T-cell (primary cell): ENCODE measurements around the gene MTARC1. TPM values are rescaled to one million over a fixed set of nuclear protein-coding genes. Genes with fewer than 3 reads are reported as not detected.
A peak's percentile ranks its signal among the peaks of the same experiment; 100 is the strongest.

ENCODE experiments used
- ATAC-seq, 4 experiments: fragments of 200-7000 bp in 3 of 4; fragments of 150-1000 bp in 1 of 4; cut with Tn5 transposase; replicated peaks in 1 of 4; 1 replicate in 3 of 4; 2 replicates in 1 of 4; pipeline ENCODE4 v1.10.0; 2021; ENCODE audit warnings: moderate library complexity in 3 of 4, mild to moderate bottlenecking in 2 of 4, moderate number of reproducible peaks in 1 of 4
- CTCF ChIA-PET, 2 donors: fragments of 300-600 bp; sonication (Branson Sonifier 250); formaldehyde crosslinking; loops; one replicate each; lab custom pipeline; 2022; ENCODE audit warnings: antibody characterized with exemption in 2 of 2; lab: Charles Lee
- POLR2A ChIA-PET, 2 donors: fragments of 300-600 bp; sonication (Branson Sonifier 250); formaldehyde crosslinking; loops; one replicate each; lab custom pipeline; 2022; ENCODE audit warnings: antibody characterized with exemption in 2 of 2; lab: Charles Lee
- DNase-seq, 35 experiments: peaks; one replicate each; pipeline versions ENCODE4 v3.0.0 to v3.0.0-alpha.2; 2013 to 2023
- H3K27ac ChIP-seq: one replicate; pipeline ENCODE4 v1.5.1; 2013; ENCODE audit warnings: low read length
- H3K27me3 ChIP-seq, 2 experiments: replicated peaks in 1 of 2; 1 replicate in 1 of 2; 2 replicates in 1 of 2; pipeline versions ENCODE4 v1.6.1 to v1.7.0; 2013; ENCODE audit warnings: low read length in 1 of 2, mixed read lengths in 1 of 2; ENCODE audit not compliant: control insufficient read depth in 2 of 2, insufficient read depth in 2 of 2; ENCODE audit errors: extremely low read depth in 1 of 2
- H3K36me3 ChIP-seq, 2 donors: 1 replicate in 1 of 2; 2 replicates in 1 of 2; pipeline versions ENCODE4 v1.6.1 to v1.7.0; 2013; ENCODE audit warnings: low read length in 1 of 2; ENCODE audit not compliant: control insufficient read depth in 2 of 2, insufficient read depth in 1 of 2; ENCODE audit errors: extremely low read depth in 1 of 2
- H3K4me1 ChIP-seq, 2 experiments: 1 replicate in 1 of 2; 2 replicates in 1 of 2; pipeline versions ENCODE4 v1.6.1 to v1.7.0; 2013; ENCODE audit warnings: low read length in 2 of 2, mixed read lengths in 1 of 2; ENCODE audit not compliant: insufficient read depth in 2 of 2, control insufficient read depth in 1 of 2; ENCODE audit errors: extremely low read depth in 1 of 2
- H3K4me3 ChIP-seq, 2 donors: 1 replicate in 1 of 2; 2 replicates in 1 of 2; pipeline versions ENCODE4 v1.5.1 to v1.7.0; 2013; ENCODE audit warnings: mild to moderate bottlenecking in 2 of 2, low read length in 1 of 2, moderate library complexity in 1 of 2; ENCODE audit not compliant: control insufficient read depth in 1 of 2; ENCODE audit errors: extremely low read depth in 1 of 2
- H3K9me3 ChIP-seq: 2 replicates; pipeline ENCODE4 v1.7.0; 2013
- H3K27ac Mint-ChIP-seq, 2 donors: one replicate each; pipeline ENCODE4 v1.8.0; 2020 to 2021; ENCODE audit warnings: mild to moderate bottlenecking in 2 of 2, mixed read lengths in 2 of 2
- H3K27me3 Mint-ChIP-seq, 2 donors: one replicate each; pipeline ENCODE4 v1.8.0; 2021 to 2022; ENCODE audit warnings: mixed read lengths in 2 of 2
- H3K36me3 Mint-ChIP-seq: one replicate; pipeline ENCODE4 v1.8.0; 2021; ENCODE audit warnings: mixed read lengths
- H3K4me1 Mint-ChIP-seq, 3 donors: one replicate each; pipeline ENCODE4 v1.8.0; 2020 to 2022; ENCODE audit warnings: mixed read lengths in 3 of 3, mild to moderate bottlenecking in 1 of 3
- H3K4me3 Mint-ChIP-seq, 3 donors: one replicate each; pipeline ENCODE4 v1.8.0; 2020 to 2022; ENCODE audit warnings: mild to moderate bottlenecking in 3 of 3, mixed read lengths in 3 of 3, moderate library complexity in 3 of 3
- H3K9me3 Mint-ChIP-seq, 3 donors: one replicate each; pipeline ENCODE4 v1.8.0; 2020 to 2022; ENCODE audit warnings: mixed read lengths in 3 of 3
- WGBS: methylation state at CpG from one replicate; pipeline ENCODE4 v1.1.5; 2013; ENCODE audit warnings: missing lambda C conversion rate; ENCODE audit not compliant: insufficient coverage; 5-methylcytosine and 5-hydroxymethylcytosine counted together
- total RNA-seq, 35 experiments: library from RNA in 6 of 35; stranded (reverse) in 6 of 35; fragments of 120-200 nt in 1 of 35; gene quantifications; one replicate each; pipeline versions ENCODE4 v1.2.1 to v1.2.4 and lab custom pipeline; 2013 to 2026

Gene MTARC1
- total RNA-seq, 5 donors from 2014 or later (not counting 1 experiment from before 2014, with no cell fraction given), result 0.03 to 0.09 TPM; not detected in 3

DNA sequence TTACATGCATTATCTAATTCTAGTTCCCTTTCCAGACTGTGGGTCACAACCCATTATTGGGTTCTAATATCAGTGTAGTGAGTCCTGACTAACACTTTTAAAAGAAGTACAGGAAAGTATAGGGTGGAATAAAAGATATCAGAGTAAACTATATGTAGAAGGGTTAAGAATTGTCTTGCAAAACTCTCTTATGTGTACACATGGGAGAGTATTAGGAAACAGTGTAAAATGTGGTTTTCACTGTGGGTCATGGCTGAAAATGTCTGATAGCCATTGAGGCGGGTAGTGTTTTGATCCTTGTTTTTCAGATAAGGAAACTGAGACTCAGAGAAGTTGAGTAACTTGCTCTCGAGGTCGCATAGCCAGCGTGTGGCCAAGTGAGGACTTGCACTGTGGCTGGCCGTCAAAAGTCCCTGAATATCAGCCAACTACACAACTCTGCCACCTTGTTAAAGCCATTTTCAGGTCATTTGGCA lies 18.5 kb upstream of the MTARC1 start:
- POLR2A ChIA-PET, result no interaction called here
- Mint-ChIP-seq H3K27me3 (peaks cover 0 to 6% of the 10 kb centered on the region in 2 donors), H3K27ac (no peak overlapping the region), H3K9me3 (no peaks in the 10 kb centered on the region), H3K36me3 (no peaks in the 10 kb centered on the region), H3K4me3 (no peak overlapping the region), H3K4me1 (no peaks in the 10 kb centered on the region)
- H3K4me1 ChIP-seq, result no peaks in the 10 kb centered on the region
- peaks cover 0 to 11% of the 10 kb centered on the region in 2 experiments for H3K27me3 ChIP-seq
- CTCF ChIA-PET, result interaction anchor here in 1 of 2 donors (0.7 kb wide), 1 partner anchor 64 kb away, joined by 3 read pairs; no protein-coding TSS in a partner anchor
- WGBS, result 57% methylated on average over 1 of the region's 5 CpGs
- no peak for ATAC-seq
- no peak overlapping the region for H3K27ac ChIP-seq
- no peaks in the 10 kb centered on the region for H3K9me3 ChIP-seq
- no peak overlapping the region for H3K4me3 ChIP-seq
- H3K36me3 ChIP-seq, result no peaks in the 10 kb centered on the region
- no peak for DNase-seq

DNA sequence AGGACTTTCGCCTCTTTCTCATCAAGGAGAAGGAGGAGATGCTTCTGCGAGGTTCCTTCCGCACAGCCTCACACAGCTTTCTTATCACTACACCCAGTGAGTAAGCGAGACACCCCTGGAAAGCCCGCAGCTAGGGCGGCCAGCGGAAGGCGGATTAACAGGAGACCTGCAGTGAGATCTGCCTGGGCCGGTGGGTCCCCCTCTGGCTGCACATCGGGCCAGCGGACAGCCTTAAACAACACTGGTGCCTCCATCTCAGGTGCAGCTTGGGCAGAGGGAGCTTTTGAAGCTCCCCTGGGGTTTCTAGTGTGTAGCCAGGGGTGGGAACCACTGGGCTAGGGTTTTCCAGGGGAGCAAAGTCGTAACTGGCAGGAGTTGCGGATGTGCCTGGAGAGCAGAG lies 17.5 kb upstream of the MTARC1 start:
- CTCF ChIA-PET, result interaction anchor here (0.6 to 0.7 kb wide), 2 partner anchors 65 to 621 kb away, joined by 3 read pairs; no protein-coding TSS in a partner anchor
- no peak for ATAC-seq
- Histone ChIP-seq H3K27ac (no peak overlapping the region), H3K4me1 (no peaks in the 10 kb centered on the region), H3K4me3 (no peak overlapping the region), H3K9me3 (no peaks in the 10 kb centered on the region), H3K27me3 (peaks cover 0 to 9% of the 10 kb centered on the region in 2 experiments), H3K36me3 (no peaks in the 10 kb centered on the region)
- POLR2A ChIA-PET, result no interaction called here
- no peaks in the 10 kb centered on the region for H3K36me3 Mint-ChIP-seq
- H3K4me1 Mint-ChIP-seq, result no peaks in the 10 kb centered on the region
- H3K27me3 Mint-ChIP-seq, result peaks cover 0 to 6% of the 10 kb centered on the region in 2 donors
- DNase-seq, result no peak
- no peak overlapping the region for H3K4me3 Mint-ChIP-seq
- H3K9me3 Mint-ChIP-seq, result no peaks in the 10 kb centered on the region
- WGBS, result 90% methylated on average over 10 of the region's 13 CpGs
- no peak overlapping the region for H3K27ac Mint-ChIP-seq

- peaks cover 0 to 9% of the 10 kb centered on the region in 2 experiments for H3K27me3 ChIP-seq
- H3K9me3 Mint-ChIP-seq, result no peaks in the 10 kb centered on the region
- H3K4me1 Mint-ChIP-seq, result no peaks in the 10 kb centered on the region
- no peak overlapping the region for H3K4me3 ChIP-seq
- no peak overlapping the region for H3K27ac ChIP-seq
- WGBS, result 76% methylated on average over 3 of the region's 15 CpGs
- no peaks in the 10 kb centered on the region for H3K9me3 ChIP-seq
- H3K27me3 Mint-ChIP-seq, result peaks cover 9 to 10% of the 10 kb centered on the region in 2 donors
- CTCF ChIA-PET, result interaction anchor here in 1 of 2 donors (0.5 kb wide), 1 partner anchor 30 kb away, joined by 3 read pairs; no protein-coding TSS in a partner anchor
- no peaks in the 10 kb centered on the region for H3K36me3 ChIP-seq
- DNase-seq (no peak), ATAC-seq (no peak)
- H3K4me1 ChIP-seq, result no peaks in the 10 kb centered on the region
- no peaks in the 10 kb centered on the region for H3K36me3 Mint-ChIP-seq
- H3K27ac Mint-ChIP-seq, result no peak overlapping the region
- POLR2A ChIA-PET, result no interaction called here
- H3K4me3 Mint-ChIP-seq, result no peak overlapping the region
These were observed 16.3 kb upstream of the MTARC1 start for GRCh38 chr1:220770245-220770913.

GRCh38 chr1:220772846-220773245 lies 13.9 kb upstream of the MTARC1 start:
- ChIA-PET CTCF (no interaction called here), POLR2A (no interaction called here)

GRCh38 chr1:220775240-220775853 lies 11.4 kb upstream of the MTARC1 start:
- DNase-seq, result peak in 14 of 35 experiments; percentile 3 to 45 (median 10)
- Mint-ChIP-seq H3K4me3 (no peak overlapping the region), H3K4me1 (peaks cover 0 to 1% (median 0%) of the 10 kb centered on the region in 3 donors), H3K36me3 (no peaks in the 10 kb centered on the region), H3K9me3 (peaks cover 0 to 3% (median 0%) of the 10 kb centered on the region in 3 donors), H3K27me3 (peaks cover 12 to 17% of the 10 kb centered on the region in 2 donors), H3K27ac (no peak overlapping the region)
- no peak for ATAC-seq
- no peaks in the 10 kb centered on the region for H3K9me3 ChIP-seq
- H3K27me3 ChIP-seq, result peaks cover 0 to 7% of the 10 kb centered on the region in 2 experiments
- ChIA-PET POLR2A (no interaction called here), CTCF (interaction anchor here (0.6 to 1.0 kb wide), 2 partner anchors 42 to 138 kb away, joined by 3 to 6 read pairs; no protein-coding TSS in a partner anchor)
- H3K27ac ChIP-seq, result no peak overlapping the region
- no peaks in the 10 kb centered on the region for H3K36me3 ChIP-seq
- H3K4me3 ChIP-seq, result no peak overlapping the region
- 88% methylated on average over 1 of the region's 8 CpGs for WGBS
- no peaks in the 10 kb centered on the region for H3K4me1 ChIP-seq

More at GRCh38 chr1:220772846-220773245, 13.9 kb upstream of the MTARC1 start:
- Mint-ChIP-seq H3K36me3 (no peaks in the 10 kb centered on the region), H3K27ac (no peak overlapping the region), H3K27me3 (peaks cover 16 to 17% of the 10 kb centered on the region in 2 donors), H3K9me3 (peaks cover 0 to 3% (median 0%) of the 10 kb centered on the region in 3 donors), H3K4me1 (peaks cover 0 to 1% (median 0%) of the 10 kb centered on the region in 3 donors), H3K4me3 (no peak overlapping the region)
- ATAC-seq (no peak), DNase-seq (no peak)
- Histone ChIP-seq H3K9me3 (no peaks in the 10 kb centered on the region), H3K27ac (no peak overlapping the region), H3K4me3 (no peak overlapping the region), H3K4me1 (no peaks in the 10 kb centered on the region), H3K27me3 (peaks cover 0 to 13% of the 10 kb centered on the region in 2 experiments), H3K36me3 (no peaks in the 10 kb centered on the region)
- WGBS, result no CpG with 5 or more reads among the region's 4 CpGs

DNA sequence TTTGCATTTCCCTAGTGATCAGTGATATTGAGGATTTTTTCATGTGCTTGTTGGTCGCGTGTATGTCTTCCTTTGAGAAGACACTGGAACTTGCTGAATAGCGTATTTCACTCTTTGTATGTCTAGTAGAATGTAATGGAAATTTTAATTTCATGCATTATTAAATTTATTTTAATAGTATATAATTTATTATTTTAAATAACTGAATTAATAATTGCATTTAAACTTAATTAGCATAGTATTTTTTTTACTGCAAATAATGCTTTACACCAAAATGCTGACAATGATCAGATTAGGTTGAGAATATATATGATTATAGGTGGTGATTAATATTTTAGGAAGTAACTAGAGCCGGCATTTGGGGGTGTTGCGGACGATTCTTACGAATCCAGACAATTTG lies 10.5 kb upstream of the MTARC1 start:
- POLR2A ChIA-PET, result no interaction called here
- DNase-seq, result no peak
- Histone ChIP-seq H3K36me3 (no peaks in the 10 kb centered on the region), H3K9me3 (no peaks in the 10 kb centered on the region), H3K27ac (no peak overlapping the region), H3K27me3 (peaks cover 0 to 3% of the 10 kb centered on the region in 2 experiments), H3K4me1 (no peaks in the 10 kb centered on the region), H3K4me3 (no peak overlapping the region)
- no peak for ATAC-seq
- Mint-ChIP-seq H3K9me3 (peaks cover 0 to 3% (median 0%) of the 10 kb centered on the region in 3 donors), H3K4me3 (no peak overlapping the region), H3K36me3 (no peaks in the 10 kb centered on the region), H3K4me1 (peaks cover 0 to 1% (median 0%) of the 10 kb centered on the region in 3 donors), H3K27ac (no peak overlapping the region), H3K27me3 (peaks cover 12 to 17% of the 10 kb centered on the region in 2 donors)
- CTCF ChIA-PET, result interaction anchor here in 1 of 2 donors (0.6 to 1.2 kb wide), 2 partner anchors 480 to 507 kb away, joined by 3 read pairs; no protein-coding TSS in a partner anchor
- WGBS, result 95% methylated on average over 3 of the region's 7 CpGs
